Activated naive CD4-positive, alpha-beta T cell (primary cell): ENCODE data around the gene ANP32A.
"Not testable (repeated sequence)": the region's sequence is repeated elsewhere in the genome, so short reads cannot be mapped to it uniquely, and the experiment has no call there.

Experiments used
- DNase-seq, 4 experiments: peaks; one replicate each; lab custom pipeline; 2025; lab: John Stamatoyannopoulos, UW

Gene ANP32A

GRCh38 chr15:68781766-68782588, 38.7 kb downstream of the ANP32A start:
- DNase-seq: peak in 1 of 4 experiments; percentile 16

- DNase-seq: no peak
These were observed 39.5 kb downstream of the ANP32A start for GRCh38 chr15:68781217-68781616.

GRCh38 chr15:68778876-68779275, 41.8 kb downstream of the ANP32A start:
- DNase-seq: no peak

- DNase-seq: no peak
These were observed 44.0 kb downstream of the ANP32A start for GRCh38 chr15:68776477-68777270.

- no peak for DNase-seq
These were observed 44.8 kb downstream of the ANP32A start for GRCh38 chr15:68775671-68776476.

GRCh38 chr15:68775236-68775577, 45.5 kb downstream of the ANP32A start:
- no peak for DNase-seq

GRCh38 chr15:68774521-68775235, 46.0 kb downstream of the ANP32A start:
- DNase-seq: no peak

GRCh38 chr15:68774120-68774519, 46.6 kb downstream of the ANP32A start:
- no peak for DNase-seq

GRCh38 chr15:68773036-68773435, 47.7 kb downstream of the ANP32A start:
- no peak for DNase-seq

GRCh38 chr15:68770216-68770615, 50.5 kb downstream of the ANP32A start:
- DNase-seq: no peak

GRCh38 chr15:68769702-68770101, 51.0 kb downstream of the ANP32A start:
- no peak for DNase-seq

GRCh38 chr15:68768321-68768720, 52.4 kb downstream of the ANP32A start:
- no peak for DNase-seq

GRCh38 chr15:68767833-68768232, 52.9 kb downstream of the ANP32A start:
- no peak for DNase-seq

- no peak for DNase-seq
These were observed 54.9 kb downstream of the ANP32A start for GRCh38 chr15:68765602-68766368.

- no peak for DNase-seq
These were observed 56.6 kb downstream of the ANP32A start for GRCh38 chr15:68764090-68764489.

GRCh38 chr15:68763063-68763462, 57.6 kb downstream of the ANP32A start:
- DNase-seq: no peak

GRCh38 chr15:68759982-68760579, 60.6 kb downstream of the ANP32A start:
- not testable (repeated sequence) for DNase-seq

GRCh38 chr15:68755731-68756130, 65.0 kb downstream of the ANP32A start:
- DNase-seq: no peak

- no peak for DNase-seq
These were observed 69.1 kb downstream of the ANP32A start for GRCh38 chr15:68751622-68752021.

GRCh38 chr15:68749793-68750192, 70.9 kb downstream of the ANP32A start:
- DNase-seq: no peak

GRCh38 chr15:68749365-68749764, 71.3 kb downstream of the ANP32A start:
- DNase-seq: no peak
